ENCODE data around the gene CDKL2.

The CDKL2 gene

GRCh38 chr4:75630174-75630936 is at the start of gene CDKL2:
CDKL2 (minus strand) TSS chr4:75630528; CDS start chr4:75625988, 4,540 bp downstream.
- no peaks in the 10 kb centered on the region for H3K27me3 ChIP-seq (ENCODE audit: low read length)
- H3K9me3 ChIP-seq (ENCODE audit: insufficient read depth, low read length): no peaks in the 10 kb centered on the region
- H3K36me3 ChIP-seq (ENCODE audit: low read length): no peaks in the 10 kb centered on the region
- no peak for TF ChIP-seq CTCF (IDR thresholded peaks at IDR 0.05; ENCODE audit: insufficient read depth, low read length, poor library complexity, severe bottlenecking)
- TF ChIP-seq EZH2phosphoT487 (conservative IDR thresholded peaks at IDR 0.05; ENCODE audit: low read length): no peak
- H3K9ac ChIP-seq (ENCODE audit: low read length): peak within 1 kb of the TSS; percentile 22
- H3K4me3 ChIP-seq (ENCODE audit: insufficient read depth, low read length, poor library complexity, severe bottlenecking): peak within 1 kb of the TSS; percentile 44
- H3K4me2 ChIP-seq (ENCODE audit: low read depth, low read length, poor library complexity, severe bottlenecking): peak within 1 kb of the TSS; percentile 58
- H4K20me1 ChIP-seq (ENCODE audit: low read depth, low read length): no peaks in the 10 kb centered on the region
- no peaks in the 10 kb centered on the region for H3K9me2 ChIP-seq (replicated peaks; ENCODE audit: insufficient read depth, low read length)
- H2AFZ ChIP-seq (ENCODE audit: low read depth, low read length, severe bottlenecking): peak within 1 kb of the TSS; percentile 95
- H3K79me2 ChIP-seq (ENCODE audit: insufficient read depth, low read length): no peaks in the 10 kb centered on the region
- no peak within 1 kb of the TSS for H3K27ac ChIP-seq (ENCODE audit: low read depth, low read length)
- no peaks in the 10 kb centered on the region for H3F3A ChIP-seq (ENCODE audit: insufficient read depth)

- Histone ChIP-seq H2AFZ (ENCODE audit: low read depth, low read length, severe bottlenecking) (no peak overlapping the region), H3F3A (ENCODE audit: insufficient read depth) (no peaks in the 10 kb centered on the region), H3K79me2 (ENCODE audit: insufficient read depth, low read length) (no peaks in the 10 kb centered on the region), H3K36me3 (ENCODE audit: low read length) (no peaks in the 10 kb centered on the region), H3K4me3 (ENCODE audit: insufficient read depth, low read length, poor library complexity, severe bottlenecking) (no peak overlapping the region), H4K20me1 (ENCODE audit: low read depth, low read length) (no peaks in the 10 kb centered on the region), H3K9ac (ENCODE audit: low read length) (no peak overlapping the region), H3K9me3 (ENCODE audit: insufficient read depth, low read length) (no peaks in the 10 kb centered on the region), H3K27ac (ENCODE audit: low read depth, low read length) (no peak overlapping the region), H3K4me2 (ENCODE audit: low read depth, low read length, poor library complexity, severe bottlenecking) (no peak overlapping the region), H3K9me2 (replicated peaks; ENCODE audit: insufficient read depth, low read length) (no peaks in the 10 kb centered on the region), H3K27me3 (ENCODE audit: low read length) (no peaks in the 10 kb centered on the region)
- TF ChIP-seq EZH2phosphoT487 (conservative IDR thresholded peaks at IDR 0.05; ENCODE audit: low read length) (no peak), CTCF (IDR thresholded peaks at IDR 0.05; ENCODE audit: insufficient read depth, low read length, poor library complexity, severe bottlenecking) (no peak)
Observed at GRCh38 chr4:75678965-75679364, 48.6 kb upstream of the CDKL2 start.

GRCh38 chr4:75678473-75678872 is 48.1 kb upstream of the CDKL2 start:
- Histone ChIP-seq H3K9ac (ENCODE audit: low read length) (no peak overlapping the region), H3K27me3 (ENCODE audit: low read length) (no peaks in the 10 kb centered on the region), H3K9me2 (replicated peaks; ENCODE audit: insufficient read depth, low read length) (no peaks in the 10 kb centered on the region), H4K20me1 (ENCODE audit: low read depth, low read length) (no peaks in the 10 kb centered on the region), H3K79me2 (ENCODE audit: insufficient read depth, low read length) (no peaks in the 10 kb centered on the region), H2AFZ (ENCODE audit: low read depth, low read length, severe bottlenecking) (no peak overlapping the region), H3K4me3 (ENCODE audit: insufficient read depth, low read length, poor library complexity, severe bottlenecking) (no peak overlapping the region), H3K36me3 (ENCODE audit: low read length) (no peaks in the 10 kb centered on the region), H3K27ac (ENCODE audit: low read depth, low read length) (no peak overlapping the region), H3K9me3 (ENCODE audit: insufficient read depth, low read length) (no peaks in the 10 kb centered on the region), H3K4me2 (ENCODE audit: low read depth, low read length, poor library complexity, severe bottlenecking) (no peak overlapping the region), H3F3A (ENCODE audit: insufficient read depth) (no peaks in the 10 kb centered on the region)
- TF ChIP-seq EZH2phosphoT487 (conservative IDR thresholded peaks at IDR 0.05; ENCODE audit: low read length) (no peak), CTCF (IDR thresholded peaks at IDR 0.05; ENCODE audit: insufficient read depth, low read length, poor library complexity, severe bottlenecking) (no peak)
